ENCODE results near the gene NT5DC4. TPM values are rescaled to one million over a fixed set of nuclear protein-coding genes. Genes with fewer than 3 reads are reported as not detected.

NT5DC4 gene
- total and polyA plus RNA-seq, 2 of the 8 experiments (the other 6 are each of a cell fraction or from before 2014, with no cell fraction given), result not detected

GRCh38 chr2:112698834-112699515, 21.8 kb upstream of the NT5DC4 start:
- H4K20me1 ChIP-seq (replicated peaks in 1 of 2; ENCODE audit: control insufficient read depth in 1 of 2, insufficient read depth in 2 of 2, low read length in 2 of 2), result no peaks in the 10 kb centered on the region
- H3K4me1 ChIP-seq (replicated peaks in 1 of 4; ENCODE audit: control insufficient read depth in 3 of 4, insufficient read depth in 4 of 4, low read length in 3 of 4), result no peaks in the 10 kb centered on the region
- no peaks in the 10 kb centered on the region for H3K36me3 ChIP-seq (ENCODE audit: control insufficient read depth in 2 of 4, insufficient read depth in 4 of 4, low read length in 3 of 4)
- H3K79me2 ChIP-seq (ENCODE audit: control insufficient read depth in 1 of 2, insufficient read depth in 2 of 2, low read length in 2 of 2), result no peaks in the 10 kb centered on the region
- no peak overlapping the region for H2AFZ ChIP-seq (ENCODE audit: low read length)
- DNase-seq (ENCODE audit: low read depth in 1 of 2, low spot score in 2 of 2), result no peak
- H3K4me2 ChIP-seq (ENCODE audit: insufficient read depth in 1 of 2, low read depth in 2 of 2, low read length in 2 of 2), result no peak overlapping the region
- WGBS, 2 experiments (ENCODE audit: extremely low coverage in 1 of 2, insufficient coverage in 1 of 2, insufficient read length in 1 of 2, insufficient replicate concordance in 2 of 2, low coverage in 1 of 2, low lambda C conversion rate in 2 of 2, missing lambda C conversion rate in 1 of 2), result 82% methylated on average over 3 of the region's 3 CpGs; no CpG with 5 or more reads in 1 of the 2 experiments
- no peak overlapping the region for H3K27ac ChIP-seq (ENCODE audit: low read depth, low read length)
- no peak overlapping the region for H3K18ac ChIP-seq (ENCODE audit: extremely low read depth, low read length)
- no peak overlapping the region for H3K23ac ChIP-seq (ENCODE audit: insufficient read length)
- H2AK5ac ChIP-seq (ENCODE audit: low read depth, low read length), result no peak overlapping the region
- no peak overlapping the region for H4K5ac ChIP-seq (ENCODE audit: insufficient read length, low read depth, low read length)
- H2BK120ac ChIP-seq (replicated peaks; ENCODE audit: low read depth, low read length), result no peak overlapping the region
- H3K4me3 ChIP-seq (ENCODE audit: extremely low read depth in 1 of 4, insufficient read depth in 2 of 4, low read depth in 3 of 4, low read length in 4 of 4), result no peak overlapping the region
- no peaks in the 10 kb centered on the region for H3K27me3 ChIP-seq (replicated peaks in 1 of 4; ENCODE audit: control insufficient read depth in 3 of 4, extremely low read depth in 1 of 4, insufficient read depth in 3 of 4, low read length in 3 of 4)
- no peak overlapping the region for H3K56ac ChIP-seq (replicated peaks; ENCODE audit: insufficient read length, low read depth, low read length)
- no peak overlapping the region for H4K91ac ChIP-seq (replicated peaks; ENCODE audit: insufficient read length, low read length)
- H3K4ac ChIP-seq (replicated peaks; ENCODE audit: insufficient read length, low read depth, low read length), result no peak overlapping the region
- no peak overlapping the region for H2BK5ac ChIP-seq (ENCODE audit: low read depth, low read length)
- no peaks in the 10 kb centered on the region for H3K23me2 ChIP-seq (ENCODE audit: low read depth, low read length)
- no peak overlapping the region for H3K14ac ChIP-seq (ENCODE audit: insufficient read length)
- H3K79me1 ChIP-seq (ENCODE audit: low read depth, low read length), result no peaks in the 10 kb centered on the region
- no peak overlapping the region for H4K8ac ChIP-seq (ENCODE audit: extremely low read depth, insufficient read depth, low read length)
- ChIA-PET POLR2A (ENCODE audit: partially characterized antibody) (no interaction called here), CTCF (ENCODE audit: partially characterized antibody) (interaction anchor here (0.6 to 2.6 kb wide), 6 partner anchors 26 to 186 kb away, joined by 3 to 10 read pairs (median 3); no protein-coding TSS in a partner anchor)
- H3K9ac ChIP-seq (replicated peaks in 1 of 4; ENCODE audit: extremely low read depth in 1 of 4, low read depth in 3 of 4, low read length in 3 of 4), result no peak overlapping the region
- no peaks in the 10 kb centered on the region for H3K9me3 ChIP-seq (ENCODE audit: insufficient read depth in 2 of 2, low read depth in 1 of 2, low read length in 1 of 2)
- H2BK20ac ChIP-seq (ENCODE audit: low read length), result no peak overlapping the region
- no peak overlapping the region for H2BK12ac ChIP-seq (ENCODE audit: low read depth, low read length)
- FAIRE-seq, result no peak
- no peak overlapping the region for H2BK15ac ChIP-seq (ENCODE audit: low read length)
- TF ChIP-seq CBX8 (IDR thresholded peaks at IDR 0.05; ENCODE audit: borderline replicate concordance, low read depth, low read length), result no peak

Measured in H1 (cell line).